GM12878 (cell line): Measurements from ENCODE around the gene PAF1. TPM values are rescaled to one million over a fixed set of nuclear protein-coding genes. Genes with fewer than 3 reads are reported as not detected.

Source experiments
- BHLHE40 ChIP-seq, 2 experiments: fragments of 450-650 bp in 1 of 2; IDR thresholded peaks; 2 replicates each; pipeline ENCODE4 v1.6.1; 2011 to 2017; ENCODE audit warnings: low read depth in 2 of 2, borderline replicate concordance in 1 of 2, improper control_type of control experiment in 1 of 2, low read length in 1 of 2, mild to moderate bottlenecking in 1 of 2
- CHD2 ChIP-seq: IDR thresholded peaks from 2 replicates; pipeline ENCODE4 v1.6.1; 2011; ENCODE audit warnings: low read depth, low read length, improper control_type of control experiment, borderline replicate concordance
- CREM ChIP-seq: IDR thresholded peaks from 2 replicates; pipeline ENCODE4 v1.6.1; 2014; ENCODE audit warnings: antibody characterized with exemption, low read depth
- EZH2 ChIP-seq: IDR thresholded peaks from 2 replicates; pipeline ENCODE4 v1.6.1; 2012; ENCODE audit warnings: low read depth, mild to moderate bottlenecking, control low read depth, inconsistent platforms, low read length, borderline replicate concordance; ENCODE audit not compliant: control insufficient read depth
- GABPA ChIP-seq: IDR thresholded peaks from 2 replicates; pipeline ENCODE4 v1.6.1; 2014; ENCODE audit warnings: antibody characterized with exemption, low read depth, mild to moderate bottlenecking, inconsistent platforms
- HDAC2 ChIP-seq: fragments of 200-600 bp; sonication (generic); IDR thresholded peaks from 2 replicates; pipeline ENCODE4 v1.6.1; 2017
- KLF5 ChIP-seq: fragments of 450-650 bp; IDR thresholded peaks from 2 replicates; pipeline ENCODE4 v1.6.1; 2014; ENCODE audit warnings: mild to moderate bottlenecking; ENCODE audit not compliant: partially characterized antibody
- MEF2A ChIP-seq: IDR thresholded peaks from 2 replicates; pipeline ENCODE4 v1.6.1; 2011; ENCODE audit warnings: low read depth, mild to moderate bottlenecking, low read length, moderate library complexity; ENCODE audit not compliant: insufficient read depth
- MLLT1 ChIP-seq: fragments of 450-650 bp; IDR thresholded peaks from 2 replicates; pipeline ENCODE4 v1.6.1; 2016; ENCODE audit warnings: mild to moderate bottlenecking
- MYC ChIP-seq: IDR thresholded peaks from 2 replicates; pipeline ENCODE4 v1.6.1; 2011; ENCODE audit warnings: mild to moderate bottlenecking, low read length, moderate library complexity, inconsistent platforms; ENCODE audit not compliant: insufficient read depth, insufficient replicate concordance, insufficient read length, severe bottlenecking
- PKNOX1 ChIP-seq: fragments of 450-650 bp; IDR thresholded peaks from 2 replicates; pipeline ENCODE4 v1.6.1; 2016; ENCODE audit warnings: mild to moderate bottlenecking
- POLR2AphosphoS2 ChIP-seq: IDR thresholded peaks from 2 replicates; pipeline ENCODE4 v1.6.1; 2011; ENCODE audit warnings: low read depth, mild to moderate bottlenecking, low read length, improper control_type of control experiment, moderate library complexity
- SKIL ChIP-seq: fragments of 450-650 bp; IDR thresholded peaks from 2 replicates; pipeline ENCODE4 v1.6.1; 2017; ENCODE audit warnings: mild to moderate bottlenecking, low read depth, inconsistent platforms; ENCODE audit not compliant: poor library complexity, severe bottlenecking
- SUPT20H ChIP-seq: IDR thresholded peaks from 2 replicates; pipeline ENCODE4 v1.6.1; 2011; ENCODE audit warnings: low read depth, mild to moderate bottlenecking, low read length, moderate library complexity, borderline replicate concordance; ENCODE audit not compliant: control insufficient read depth
- TAF1 ChIP-seq: IDR thresholded peaks from 2 replicates; pipeline ENCODE4 v1.6.1; 2011; ENCODE audit warnings: mild to moderate bottlenecking, low read depth, low read length, borderline replicate concordance
- TCF12 ChIP-seq: IDR thresholded peaks from 2 replicates; pipeline ENCODE4 v1.6.1; 2011; ENCODE audit warnings: low read depth, mild to moderate bottlenecking, low read length
- ZBED1 ChIP-seq: IDR thresholded peaks from 2 replicates; pipeline ENCODE4 v1.6.1; 2016; ENCODE audit warnings: borderline replicate concordance
- ZNF217 ChIP-seq: fragments of 450-650 bp; IDR thresholded peaks from 2 replicates; pipeline ENCODE4 v1.6.1; 2017; ENCODE audit warnings: antibody characterized with exemption, mild to moderate bottlenecking
- ZNF687 ChIP-seq: fragments of 450-650 bp; IDR thresholded peaks from 2 replicates; pipeline ENCODE4 v1.6.1; 2017; ENCODE audit warnings: mild to moderate bottlenecking, moderate library complexity
- polyA plus RNA-seq, 11 experiments: library from polyadenylated mRNA; depleted of rRNA in 4 of 11; unstranded in 6 of 11; stranded (reverse) in 5 of 11; fragments of >200 nt; fragmentation: Nextera tagmentation in 4 of 11; fragmentation: Illumina TruSeq in 1 of 11; extraction: Ambion mirVana in 4 of 11; extraction: Trizol in 1 of 11; gene quantifications; 1 replicate in 1 of 11; 2 replicates in 10 of 11; pipeline versions ENCODE4 v1.2.1 to v1.2.3, GENCODE V29; 2011 to 2016; ENCODE audit warnings: inconsistent platforms in 2 of 11, missing spikeins in 2 of 11, low read depth in 1 of 11
- total RNA-seq, 4 experiments: library from RNA; depleted of rRNA in 3 of 4; stranded (reverse); fragments of >200 nt in 3 of 4; fragmentation: Illumina TruSeq in 1 of 4; extraction: Trizol in 1 of 4; gene quantifications; 2 replicates each; pipeline versions ENCODE4 v1.2.1 to v1.2.3, GENCODE V29; 2013 to 2021

PAF1 gene
- total and polyA plus RNA-seq, 10 of the 15 experiments (the other 5 are each of a cell fraction or from before 2014, with no cell fraction given) = 1.7 to 45.8 (median 39.6) TPM

GRCh38 chr19:39435499-39436349 is 44.8 kb upstream of the PAF1 start, which contains the start of gene RPS16 (continued):
- TF ChIP-seq SKIL (peak; percentile 17), ZBED1 (peak; percentile 74; the same call in 1 of the 2 replicates), PKNOX1 (peak; percentile 57), MYC (peak; percentile 92), EZH2 (no peak), TAF1 (peak; percentile 99), CREM (peak; percentile 61; the same call in 1 of the 2 replicates), ZNF687 (peak; percentile 66), CHD2 (peak; percentile 76), MLLT1 (peak; percentile 72), GABPA (peak; percentile 87; the same call in 1 of the 2 replicates), KLF5 (peak; percentile 45), HDAC2 (no peak), ZNF217 (no peak), TCF12 (peak; percentile 68; the same call in 1 of the 2 replicates), POLR2AphosphoS2 (peak; percentile 96), MEF2A (peak; percentile 53; the same call in 1 of the 2 replicates), BHLHE40 (IDR thresholded peaks at IDR 0.05; ENCODE audit: borderline replicate concordance in 1 of 2, low read depth in 2 of 2, low read length in 1 of 2) (peak; percentile 71 to 88), SUPT20H (no peak)
